ENCODE results near the gene NDUFS2.
A peak's percentile ranks its signal among the peaks of the same experiment; 100 is the strongest.

NDUFS2 gene

DNA sequence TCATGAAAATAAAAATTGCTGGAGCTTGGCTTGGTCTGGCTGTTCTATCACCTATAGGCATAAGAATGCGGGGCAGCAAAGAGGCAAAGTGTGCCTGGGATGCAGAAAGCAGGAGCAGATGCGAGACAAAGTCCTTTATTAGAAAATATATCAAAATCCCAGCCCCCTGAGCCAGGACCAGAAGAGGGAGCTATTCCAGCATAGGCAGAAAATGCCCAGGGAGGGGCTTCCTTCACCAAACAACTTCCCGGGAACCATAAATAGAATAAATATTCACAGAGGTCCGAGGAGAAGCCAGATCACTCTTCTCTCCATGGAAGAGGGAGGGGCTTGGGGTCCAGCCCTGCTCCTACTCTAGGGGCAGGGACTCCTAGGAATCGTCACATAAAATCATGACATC lies 31.0 kb upstream of the NDUFS2 start:
- H3K4me1 ChIP-seq (ENCODE audit: control insufficient read depth in 1 of 2, insufficient read depth in 2 of 2, low read length in 2 of 2) = peaks cover 5 to 6% of the 10 kb centered on the region in 2 experiments
- WGBS (ENCODE audit: extremely low coverage, insufficient coverage, insufficient read length) = no CpG with 5 or more reads among the region's 5 CpGs
- no peak overlapping the region for H2BK120ac ChIP-seq (ENCODE audit: insufficient read depth, low read length, poor library complexity)
- no peak overlapping the region for H4K91ac ChIP-seq (ENCODE audit: low read depth, low read length)
- H2AFZ ChIP-seq (ENCODE audit: insufficient read depth, low read length, poor library complexity) = no peak overlapping the region
- no peak overlapping the region for H3K4ac ChIP-seq (ENCODE audit: low read depth, low read length)
- no peak overlapping the region for H4K12ac ChIP-seq (ENCODE audit: low read depth, low read length)
- no peak overlapping the region for H2AK5ac ChIP-seq (ENCODE audit: low read length)
- no peak for DNase-seq
- H4K8ac ChIP-seq (ENCODE audit: low read depth, low read length) = no peak overlapping the region
- no peak overlapping the region for H3K27ac ChIP-seq (ENCODE audit: low read depth, low read length)
- H3K14ac ChIP-seq (ENCODE audit: low read length) = no peak overlapping the region
- no peak overlapping the region for H2BK12ac ChIP-seq (ENCODE audit: low read length)
- H3K4me2 ChIP-seq (ENCODE audit: low read length) = no peak overlapping the region
- H2BK5ac ChIP-seq (ENCODE audit: low read depth, low read length, poor library complexity) = no peak overlapping the region
- H3K79me1 ChIP-seq (ENCODE audit: low read length) = no peaks in the 10 kb centered on the region
- no peak overlapping the region for H3K4me3 ChIP-seq (ENCODE audit: low read depth, low read length)
- H3K23ac ChIP-seq (ENCODE audit: low read length) = no peak overlapping the region
- H3K9me3 ChIP-seq (ENCODE audit: insufficient read depth, low read depth, low read length) = peaks cover 2% of the 10 kb centered on the region
- H3K79me2 ChIP-seq (ENCODE audit: control insufficient read depth, insufficient read depth, low read length, poor library complexity) = no peaks in the 10 kb centered on the region
- H3K9ac ChIP-seq (ENCODE audit: low read length) = no peak overlapping the region
- H3K18ac ChIP-seq (ENCODE audit: low read length) = no peak overlapping the region
- H3K27me3 ChIP-seq (ENCODE audit: insufficient read depth, low read length) = no peaks in the 10 kb centered on the region
- peaks cover 38 to 51% of the 10 kb centered on the region in 2 experiments for H3K36me3 ChIP-seq (ENCODE audit: control insufficient read depth in 1 of 2, insufficient read depth in 2 of 2, low read length in 2 of 2)

- peaks cover 2% of the 10 kb centered on the region for H3K9me3 ChIP-seq (ENCODE audit: insufficient read depth, low read depth, low read length)
- H3K9ac ChIP-seq (ENCODE audit: low read length) = no peak overlapping the region
- H3K14ac ChIP-seq (ENCODE audit: low read length) = no peak overlapping the region
- peaks cover 38 to 51% of the 10 kb centered on the region in 2 experiments for H3K36me3 ChIP-seq (ENCODE audit: control insufficient read depth in 1 of 2, insufficient read depth in 2 of 2, low read length in 2 of 2)
- no peak overlapping the region for H3K4ac ChIP-seq (ENCODE audit: low read depth, low read length)
- no peak overlapping the region for H2AK5ac ChIP-seq (ENCODE audit: low read length)
- H3K4me2 ChIP-seq (ENCODE audit: low read length) = no peak overlapping the region
- H3K27ac ChIP-seq (ENCODE audit: low read depth, low read length) = no peak overlapping the region
- DNase-seq = no peak
- no peak overlapping the region for H2BK12ac ChIP-seq (ENCODE audit: low read length)
- WGBS (ENCODE audit: extremely low coverage, insufficient coverage, insufficient read length) = no CpG with 5 or more reads among the region's 12 CpGs
- H3K18ac ChIP-seq (ENCODE audit: low read length) = no peak overlapping the region
- no peak overlapping the region for H4K8ac ChIP-seq (ENCODE audit: low read depth, low read length)
- H2BK120ac ChIP-seq (ENCODE audit: insufficient read depth, low read length, poor library complexity) = no peak overlapping the region
- no peak overlapping the region for H4K12ac ChIP-seq (ENCODE audit: low read depth, low read length)
- H3K27me3 ChIP-seq (ENCODE audit: insufficient read depth, low read length) = no peaks in the 10 kb centered on the region
- H3K4me1 ChIP-seq (ENCODE audit: control insufficient read depth in 1 of 2, insufficient read depth in 2 of 2, low read length in 2 of 2) = peaks cover 9 to 10% of the 10 kb centered on the region in 2 experiments
- H3K23ac ChIP-seq (ENCODE audit: low read length) = no peak overlapping the region
- no peak overlapping the region for H4K91ac ChIP-seq (ENCODE audit: low read depth, low read length)
- no peaks in the 10 kb centered on the region for H3K79me1 ChIP-seq (ENCODE audit: low read length)
- H3K79me2 ChIP-seq (ENCODE audit: control insufficient read depth, insufficient read depth, low read length, poor library complexity) = peaks cover 2% of the 10 kb centered on the region
- no peak overlapping the region for H3K4me3 ChIP-seq (ENCODE audit: low read depth, low read length)
- no peak overlapping the region for H2BK5ac ChIP-seq (ENCODE audit: low read depth, low read length, poor library complexity)
- no peak overlapping the region for H2AFZ ChIP-seq (ENCODE audit: insufficient read depth, low read length, poor library complexity)
These were observed 30.5 kb upstream of the NDUFS2 start for GRCh38 chr1:161171696-161172095.

GRCh38 chr1:161172349-161172748 lies 29.8 kb upstream of the NDUFS2 start:
- peaks cover 4% of the 10 kb centered on the region for H3K79me1 ChIP-seq (ENCODE audit: low read length)
- H3K9ac ChIP-seq (ENCODE audit: low read length) = no peak overlapping the region
- H3K4me2 ChIP-seq (ENCODE audit: low read length) = no peak overlapping the region
- H3K36me3 ChIP-seq (ENCODE audit: control insufficient read depth in 1 of 2, insufficient read depth in 2 of 2, low read length in 2 of 2) = peaks cover 38 to 51% of the 10 kb centered on the region in 2 experiments
- H4K8ac ChIP-seq (ENCODE audit: low read depth, low read length) = no peak overlapping the region
- H4K91ac ChIP-seq (ENCODE audit: low read depth, low read length) = no peak overlapping the region
- H4K12ac ChIP-seq (ENCODE audit: low read depth, low read length) = no peak overlapping the region
- no peak overlapping the region for H3K27ac ChIP-seq (ENCODE audit: low read depth, low read length)
- H3K9me3 ChIP-seq (ENCODE audit: insufficient read depth, low read depth, low read length) = peaks cover 2% of the 10 kb centered on the region
- no peak overlapping the region for H3K18ac ChIP-seq (ENCODE audit: low read length)
- H3K4me3 ChIP-seq (ENCODE audit: low read depth, low read length) = no peak overlapping the region
- H3K4me1 ChIP-seq (ENCODE audit: control insufficient read depth in 1 of 2, insufficient read depth in 2 of 2, low read length in 2 of 2) = peaks cover 4 to 6% of the 10 kb centered on the region in 2 experiments
- no peak overlapping the region for H2AK5ac ChIP-seq (ENCODE audit: low read length)
- no peak overlapping the region for H3K23ac ChIP-seq (ENCODE audit: low read length)
- no peak overlapping the region for H3K4ac ChIP-seq (ENCODE audit: low read depth, low read length)
- H3K14ac ChIP-seq (ENCODE audit: low read length) = no peak overlapping the region
- no peak overlapping the region for H2BK12ac ChIP-seq (ENCODE audit: low read length)
- H2BK5ac ChIP-seq (ENCODE audit: low read depth, low read length, poor library complexity) = no peak overlapping the region
- WGBS (ENCODE audit: extremely low coverage, insufficient coverage, insufficient read length) = no CpG with 5 or more reads among the region's 1 CpG
- no peak for DNase-seq
- peaks cover 6% of the 10 kb centered on the region for H3K79me2 ChIP-seq (ENCODE audit: control insufficient read depth, insufficient read depth, low read length, poor library complexity)
- no peak overlapping the region for H2BK120ac ChIP-seq (ENCODE audit: insufficient read depth, low read length, poor library complexity)
- no peaks in the 10 kb centered on the region for H3K27me3 ChIP-seq (ENCODE audit: insufficient read depth, low read length)
- H2AFZ ChIP-seq (ENCODE audit: insufficient read depth, low read length, poor library complexity) = no peak overlapping the region

GRCh38 chr1:161172776-161173376 lies 29.3 kb upstream of the NDUFS2 start:
- H3K79me1 ChIP-seq (ENCODE audit: low read length) = peaks cover 8% of the 10 kb centered on the region
- no peaks in the 10 kb centered on the region for H3K27me3 ChIP-seq (ENCODE audit: insufficient read depth, low read length)
- no peak overlapping the region for H4K8ac ChIP-seq (ENCODE audit: low read depth, low read length)
- no peak overlapping the region for H3K9ac ChIP-seq (ENCODE audit: low read length)
- no peak overlapping the region for H3K4me3 ChIP-seq (ENCODE audit: low read depth, low read length)
- H2AK5ac ChIP-seq (ENCODE audit: low read length) = no peak overlapping the region
- H3K4me1 ChIP-seq (ENCODE audit: control insufficient read depth in 1 of 2, insufficient read depth in 2 of 2, low read length in 2 of 2) = peaks cover 6 to 8% of the 10 kb centered on the region in 2 experiments
- no peak overlapping the region for H2AFZ ChIP-seq (ENCODE audit: insufficient read depth, low read length, poor library complexity)
- no peak overlapping the region for H3K27ac ChIP-seq (ENCODE audit: low read depth, low read length)
- H2BK5ac ChIP-seq (ENCODE audit: low read depth, low read length, poor library complexity) = no peak overlapping the region
- H3K4ac ChIP-seq (ENCODE audit: low read depth, low read length) = no peak overlapping the region
- H3K4me2 ChIP-seq (ENCODE audit: low read length) = no peak overlapping the region
- H3K14ac ChIP-seq (ENCODE audit: low read length) = no peak overlapping the region
- no peak overlapping the region for H4K12ac ChIP-seq (ENCODE audit: low read depth, low read length)
- no CpG with 5 or more reads among the region's 4 CpGs for WGBS (ENCODE audit: extremely low coverage, insufficient coverage, insufficient read length)
- H3K79me2 ChIP-seq (ENCODE audit: control insufficient read depth, insufficient read depth, low read length, poor library complexity) = peaks cover 8% of the 10 kb centered on the region
- H2BK12ac ChIP-seq (ENCODE audit: low read length) = no peak overlapping the region
- H4K91ac ChIP-seq (ENCODE audit: low read depth, low read length) = no peak overlapping the region
- no peak overlapping the region for H3K23ac ChIP-seq (ENCODE audit: low read length)
- peaks cover 2% of the 10 kb centered on the region for H3K9me3 ChIP-seq (ENCODE audit: insufficient read depth, low read depth, low read length)
- H3K18ac ChIP-seq (ENCODE audit: low read length) = no peak overlapping the region
- peaks cover 38 to 51% of the 10 kb centered on the region in 2 experiments for H3K36me3 ChIP-seq (ENCODE audit: control insufficient read depth in 1 of 2, insufficient read depth in 2 of 2, low read length in 2 of 2)
- H2BK120ac ChIP-seq (ENCODE audit: insufficient read depth, low read length, poor library complexity) = no peak overlapping the region
- DNase-seq = peak in 1 of 2 donors; percentile 56
